ENCODE data around the gene ACTL7B. TPM values are rescaled to one million over a fixed set of nuclear protein-coding genes. Genes with fewer than 3 reads are reported as not detected.

ACTL7B gene
- total and polyA plus RNA-seq, 2 of the 4 experiments (the other 2 are of a cell fraction) = not detected

DNA sequence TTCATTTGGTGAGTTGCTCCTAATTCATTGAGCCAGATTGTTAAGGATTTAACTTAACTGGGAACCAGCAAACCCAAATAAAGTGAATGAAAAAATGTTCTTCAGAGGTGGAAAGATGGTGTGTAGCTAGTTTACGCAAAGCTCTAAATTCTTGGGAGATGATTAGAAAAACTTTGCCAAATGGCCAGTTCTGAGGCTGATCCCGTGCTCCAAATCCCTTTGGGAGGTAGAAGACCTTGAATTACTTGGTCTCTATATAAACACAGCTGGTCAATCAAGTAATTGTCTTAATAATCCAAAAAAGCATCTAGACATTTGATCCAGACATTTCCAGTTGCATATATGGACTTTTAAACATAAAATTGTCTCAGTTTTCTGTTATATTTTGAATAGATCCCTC is 11.4 kb downstream of the ACTL7B start:
- Histone ChIP-seq H2AK5ac (ENCODE audit: low read depth, low read length) (no peak overlapping the region), H2AFZ (replicated peaks; ENCODE audit: low read length, poor library complexity) (no peak overlapping the region), H3K9me3 (ENCODE audit: control insufficient read depth, insufficient read depth, low read length) (no peaks in the 10 kb centered on the region), H2AK9ac (replicated peaks; ENCODE audit: low read depth, low read length, poor library complexity) (no peak overlapping the region), H4K91ac (ENCODE audit: insufficient read depth, low read depth, low read length) (no peak overlapping the region), H3K9me1 (ENCODE audit: insufficient read depth, low read length) (no peaks in the 10 kb centered on the region), H2BK5ac (ENCODE audit: low read depth, low read length, poor library complexity, severe bottlenecking) (no peak overlapping the region), H4K5ac (ENCODE audit: low read depth, low read length) (no peak overlapping the region), H3K4ac (ENCODE audit: low read depth, low read length) (no peak overlapping the region), H3K56ac (ENCODE audit: extremely low read depth, insufficient read depth, low read length) (no peak overlapping the region), H3K23ac (ENCODE audit: low read depth, low read length) (no peak overlapping the region), H3K18ac (ENCODE audit: low read depth, low read length) (no peak overlapping the region), H2BK20ac (ENCODE audit: low read depth, low read length) (no peak overlapping the region), H3K27ac (ENCODE audit: insufficient read depth, low read length) (no peak overlapping the region), H2BK120ac (ENCODE audit: low read depth, low read length) (no peak overlapping the region), H4K8ac (ENCODE audit: low read depth in 2 of 2, low read length in 2 of 2) (no peak overlapping the region), H3K9ac (ENCODE audit: low read depth, low read length) (no peak overlapping the region), H3K36me3 (ENCODE audit: control insufficient read depth, insufficient read depth, low read length) (no peaks in the 10 kb centered on the region), H3K79me1 (ENCODE audit: low read depth in 1 of 2, low read length in 2 of 2) (no peaks in the 10 kb centered on the region), H3K4me1 (ENCODE audit: control insufficient read depth, insufficient read depth, low read length) (no peaks in the 10 kb centered on the region), H3K4me2 (ENCODE audit: low read depth, low read length) (no peak overlapping the region), H3K4me3 (ENCODE audit: insufficient read depth, low read depth, low read length) (no peak overlapping the region), H4K20me1 (ENCODE audit: insufficient read depth, low read length) (no peaks in the 10 kb centered on the region), H2BK15ac (ENCODE audit: low read depth, low read length) (no peak overlapping the region), H3K14ac (replicated peaks; ENCODE audit: low read depth, low read length) (no peak overlapping the region), H3K27me3 (ENCODE audit: control insufficient read depth, insufficient read depth, low read length) (no peaks in the 10 kb centered on the region; the same call in 1 of the 2 replicates)
- ChIA-PET POLR2A (ENCODE audit: unreplicated experiment) (no interaction called here), CTCF (interaction anchor here (0.7 kb wide), 1 partner anchor 963 kb away, joined by 5 read pairs; no protein-coding TSS in a partner anchor)
- DNase-seq (no peak), ATAC-seq (ENCODE audit: low read depth) (no peak)
- in situ Hi-C loops (cut with MboI; ENCODE audit: low sequenced_read_pairs) = no loop called here
- intact Hi-C loops (cut with micrococcal nuclease) = loop anchor here (2.0 kb wide), 1 partner anchor 20 kb away; no protein-coding TSS in a partner anchor
- 60% methylated on average over 1 of the region's 2 CpGs; no CpG with 5 or more reads in 1 of the 2 experiments for WGBS, 2 experiments (ENCODE audit: extremely low coverage in 2 of 2, insufficient read length in 1 of 2)
- no peak for TF ChIP-seq RFX5 (IDR thresholded peaks at IDR 0.05; ENCODE audit: low read depth, low read length)
- TF ChIP-seq, protein P1, sequence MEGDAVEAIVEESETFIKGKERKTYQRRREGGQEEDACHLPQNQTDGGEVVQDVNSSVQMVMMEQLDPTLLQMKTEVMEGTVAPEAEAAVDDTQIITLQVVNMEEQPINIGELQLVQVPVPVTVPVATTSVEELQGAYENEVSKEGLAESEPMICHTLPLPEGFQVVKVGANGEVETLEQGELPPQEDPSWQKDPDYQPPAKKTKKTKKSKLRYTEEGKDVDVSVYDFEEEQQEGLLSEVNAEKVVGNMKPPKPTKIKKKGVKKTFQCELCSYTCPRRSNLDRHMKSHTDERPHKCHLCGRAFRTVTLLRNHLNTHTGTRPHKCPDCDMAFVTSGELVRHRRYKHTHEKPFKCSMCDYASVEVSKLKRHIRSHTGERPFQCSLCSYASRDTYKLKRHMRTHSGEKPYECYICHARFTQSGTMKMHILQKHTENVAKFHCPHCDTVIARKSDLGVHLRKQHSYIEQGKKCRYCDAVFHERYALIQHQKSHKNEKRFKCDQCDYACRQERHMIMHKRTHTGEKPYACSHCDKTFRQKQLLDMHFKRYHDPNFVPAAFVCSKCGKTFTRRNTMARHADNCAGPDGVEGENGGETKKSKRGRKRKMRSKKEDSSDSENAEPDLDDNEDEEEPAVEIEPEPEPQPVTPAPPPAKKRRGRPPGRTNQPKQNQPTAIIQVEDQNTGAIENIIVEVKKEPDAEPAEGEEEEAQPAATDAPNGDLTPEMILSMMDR (conservative IDR thresholded peaks at IDR 0.05; ENCODE audit: low read depth, low read length) = no peak
- no peak for TF ChIP-seq RCOR1 (IDR thresholded peaks at IDR 0.05; ENCODE audit: insufficient replicate concordance, low read length)
- no peak for TF ChIP-seq RAD21 (IDR thresholded peaks at IDR 0.05; ENCODE audit: low read length)
- no peak for TF ChIP-seq MXI1 (IDR thresholded peaks at IDR 0.05; ENCODE audit: borderline replicate concordance, low read depth, low read length)
- TF ChIP-seq, protein P2, sequence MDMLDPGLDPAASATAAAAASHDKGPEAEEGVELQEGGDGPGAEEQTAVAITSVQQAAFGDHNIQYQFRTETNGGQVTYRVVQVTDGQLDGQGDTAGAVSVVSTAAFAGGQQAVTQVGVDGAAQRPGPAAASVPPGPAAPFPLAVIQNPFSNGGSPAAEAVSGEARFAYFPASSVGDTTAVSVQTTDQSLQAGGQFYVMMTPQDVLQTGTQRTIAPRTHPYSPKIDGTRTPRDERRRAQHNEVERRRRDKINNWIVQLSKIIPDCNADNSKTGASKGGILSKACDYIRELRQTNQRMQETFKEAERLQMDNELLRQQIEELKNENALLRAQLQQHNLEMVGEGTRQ (IDR thresholded peaks at IDR 0.05; ENCODE audit: low read depth, low read length) = no peak
- no peak for TF ChIP-seq CHD1 (IDR thresholded peaks at IDR 0.05; ENCODE audit: low read depth, low read length)
- TF ChIP-seq FOS (IDR thresholded peaks at IDR 0.05; ENCODE audit: low read depth, low read length) = no peak
- TF ChIP-seq BHLHE40 (IDR thresholded peaks at IDR 0.05; ENCODE audit: low read depth, low read length) = no peak
- TF ChIP-seq POLR2A (IDR thresholded peaks at IDR 0.05; ENCODE audit: low read depth, low read length) = no peak
- no peak for TF ChIP-seq CEBPB (IDR thresholded peaks at IDR 0.05; ENCODE audit: low read depth, low read length)
- no peak for TF ChIP-seq NFE2L2 (IDR thresholded peaks at IDR 0.05; ENCODE audit: low read depth, low read length)
- TF ChIP-seq MAFK (IDR thresholded peaks at IDR 0.05; ENCODE audit: low read depth, low read length) = no peak
- TF ChIP-seq, protein P3, sequence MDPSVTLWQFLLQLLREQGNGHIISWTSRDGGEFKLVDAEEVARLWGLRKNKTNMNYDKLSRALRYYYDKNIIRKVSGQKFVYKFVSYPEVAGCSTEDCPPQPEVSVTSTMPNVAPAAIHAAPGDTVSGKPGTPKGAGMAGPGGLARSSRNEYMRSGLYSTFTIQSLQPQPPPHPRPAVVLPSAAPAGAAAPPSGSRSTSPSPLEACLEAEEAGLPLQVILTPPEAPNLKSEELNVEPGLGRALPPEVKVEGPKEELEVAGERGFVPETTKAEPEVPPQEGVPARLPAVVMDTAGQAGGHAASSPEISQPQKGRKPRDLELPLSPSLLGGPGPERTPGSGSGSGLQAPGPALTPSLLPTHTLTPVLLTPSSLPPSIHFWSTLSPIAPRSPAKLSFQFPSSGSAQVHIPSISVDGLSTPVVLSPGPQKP (IDR thresholded peaks at IDR 0.05; ENCODE audit: borderline replicate concordance, low read depth, low read length) = no peak
- no peak for TF ChIP-seq MAZ (IDR thresholded peaks at IDR 0.05; ENCODE audit: borderline replicate concordance, low read depth, low read length)
- TF ChIP-seq SMC3 (IDR thresholded peaks at IDR 0.05; ENCODE audit: low read depth, low read length) = no peak
- dilution Hi-C loops (cut with HindIII; ENCODE audit: low sequenced_read_pairs, unreplicated experiment) = no loop called here
- BruUV-seq (replicated peaks) = no TSS peak

All from IMR-90 (cell line).